ENCODE data around the gene DENND5B.

GRCh38 chr12:31488737-31489338 lies 102.1 kb downstream of the DENND5B start:
- TF ChIP-seq EZH2 (IDR thresholded peaks at IDR 0.05; ENCODE audit: low read depth), result no peak
- no peak for TF ChIP-seq CTCF (conservative IDR thresholded peaks at IDR 0.05)
